Measurements from ENCODE around the gene PLCL1. TPM values are rescaled to one million over a fixed set of nuclear protein-coding genes. Genes with fewer than 3 reads are reported as not detected.

Gene PLCL1
- polyA plus RNA-seq, 1 of the 3 experiments (the other 2 are of a cell fraction): 7.7 TPM

- POLR2A ChIA-PET: no interaction called here
- no peaks in the 10 kb centered on the region for H4K20me1 ChIP-seq (ENCODE audit: insufficient read depth)
These were observed 34.9 kb downstream of the PLCL1 start for GRCh38 chr2:197839327-197839726.

GRCh38 chr2:197839856-197840255 lies 35.5 kb downstream of the PLCL1 start:
- Histone ChIP-seq H3K9ac (no peak overlapping the region), H3F3A (replicated peaks; ENCODE audit: insufficient read depth) (peaks cover 14% of the 10 kb centered on the region), H3K4me3 (ENCODE audit: low read depth in 2 of 2, low read length in 1 of 2) (no peak overlapping the region), H3K27me3 (ENCODE audit: insufficient read depth) (no peaks in the 10 kb centered on the region), H3K36me3 (replicated peaks in 1 of 2; ENCODE audit: control insufficient read depth in 1 of 2, insufficient read depth in 2 of 2, low read length in 1 of 2) (no peaks in the 10 kb centered on the region), H3K9me2 (no peaks in the 10 kb centered on the region), H2AFZ (ENCODE audit: low read depth) (no peak overlapping the region), H3K79me2 (ENCODE audit: insufficient read depth) (peaks cover 20% of the 10 kb centered on the region), H3K4me1 (ENCODE audit: control insufficient read depth in 1 of 2, insufficient read depth in 2 of 2, low read depth in 1 of 2, low read length in 1 of 2) (no peaks in the 10 kb centered on the region), H3K9me3 (no peaks in the 10 kb centered on the region), H3K27ac (ENCODE audit: low read depth in 2 of 2, low read length in 1 of 2) (no peak overlapping the region), H3K4me2 (no peak overlapping the region), H4K20me1 (ENCODE audit: insufficient read depth) (no peaks in the 10 kb centered on the region)
- ChIA-PET CTCF (interaction anchor here (0.7 to 1.8 kb wide), 2 partner anchors 15 to 457 kb away, joined by 3 to 4 read pairs; no protein-coding TSS in a partner anchor), POLR2A (no interaction called here)
- DNase-seq: no peak
- TF ChIP-seq TEAD4 (IDR thresholded peaks at IDR 0.05; ENCODE audit: borderline replicate concordance, insufficient read depth) (no peak), RAD21 (IDR thresholded peaks at IDR 0.05; ENCODE audit: low read length) (no peak), POLR2AphosphoS5 (IDR thresholded peaks at IDR 0.05; ENCODE audit: low read depth, low read length) (no peak), REST (IDR thresholded peaks at IDR 0.05; ENCODE audit: low read depth, low read length) (no peak), NRF1 (IDR thresholded peaks at IDR 0.05; ENCODE audit: low read depth, low read length) (no peak), FOXM1 (IDR thresholded peaks at IDR 0.05; ENCODE audit: low read depth) (no peak), RFX5 (IDR thresholded peaks at IDR 0.05; ENCODE audit: low read length) (no peak), TCF12 (IDR thresholded peaks at IDR 0.05) (no peak), FOSL2 (IDR thresholded peaks at IDR 0.05; ENCODE audit: borderline replicate concordance, low read depth) (no peak), MXI1 (IDR thresholded peaks at IDR 0.05; ENCODE audit: low read depth, low read length) (no peak), JUND (IDR thresholded peaks at IDR 0.05) (no peak), PBX3 (IDR thresholded peaks at IDR 0.05) (no peak), USF1 (IDR thresholded peaks at IDR 0.05; ENCODE audit: borderline replicate concordance, low read depth) (no peak), RXRA (IDR thresholded peaks at IDR 0.05; ENCODE audit: borderline replicate concordance, low read depth) (no peak), MAX (IDR thresholded peaks at IDR 0.05; ENCODE audit: low read depth) (no peak)

More at GRCh38 chr2:197839327-197839726, 34.9 kb downstream of the PLCL1 start:
- CTCF ChIA-PET: interaction anchor here (1.8 kb wide), 1 partner anchor 15 kb away, joined by 4 read pairs; no protein-coding TSS in a partner anchor
- H3K4me3 ChIP-seq (ENCODE audit: low read depth in 2 of 2, low read length in 1 of 2): no peak overlapping the region
- H3K9me2 ChIP-seq: no peaks in the 10 kb centered on the region
- DNase-seq: no peak
- no peak overlapping the region for H3K9ac ChIP-seq
- peaks cover 16% of the 10 kb centered on the region for H3K79me2 ChIP-seq (ENCODE audit: insufficient read depth)
- no peak overlapping the region for H3K4me2 ChIP-seq
- no peaks in the 10 kb centered on the region for H3K4me1 ChIP-seq (ENCODE audit: control insufficient read depth in 1 of 2, insufficient read depth in 2 of 2, low read depth in 1 of 2, low read length in 1 of 2)
- H3K9me3 ChIP-seq: no peaks in the 10 kb centered on the region
- no peak overlapping the region for H2AFZ ChIP-seq (ENCODE audit: low read depth)
- TF ChIP-seq RFX5 (IDR thresholded peaks at IDR 0.05; ENCODE audit: low read length) (no peak), USF2 (IDR thresholded peaks at IDR 0.05; ENCODE audit: borderline replicate concordance, low read depth, low read length) (no peak), RXRA (IDR thresholded peaks at IDR 0.05; ENCODE audit: borderline replicate concordance, low read depth) (no peak), FOXM1 (IDR thresholded peaks at IDR 0.05; ENCODE audit: low read depth) (no peak), FOXJ3 (CRISPR knock-in tag; IDR thresholded peaks at IDR 0.05) (no peak), PBX3 (IDR thresholded peaks at IDR 0.05) (no peak), EP300 (IDR thresholded peaks at IDR 0.05; ENCODE audit: borderline replicate concordance in 1 of 2, low read depth in 1 of 2, low read length in 1 of 2) (no peak), MEF2A (IDR thresholded peaks at IDR 0.05; ENCODE audit: borderline replicate concordance, low read depth) (no peak), YY1 (IDR thresholded peaks at IDR 0.05; ENCODE audit: low read depth) (no peak)
- 87% methylated on average over 5 of the region's 5 CpGs for WGBS (ENCODE audit: low lambda C conversion rate)
- H3K27me3 ChIP-seq (ENCODE audit: insufficient read depth): no peaks in the 10 kb centered on the region
- peaks cover 14% of the 10 kb centered on the region for H3F3A ChIP-seq (replicated peaks; ENCODE audit: insufficient read depth)
- H3K27ac ChIP-seq (ENCODE audit: low read depth in 2 of 2, low read length in 1 of 2): no peak overlapping the region
- H3K36me3 ChIP-seq (replicated peaks in 1 of 2; ENCODE audit: control insufficient read depth in 1 of 2, insufficient read depth in 2 of 2, low read length in 1 of 2): no peaks in the 10 kb centered on the region

Measured in SK-N-SH (cell line).